Naive thymus-derived CD8-positive, alpha-beta T cell (primary cell): ENCODE results near the gene MIPOL1. TPM values are rescaled to one million over a fixed set of nuclear protein-coding genes. Genes with fewer than 3 reads are reported as not detected.
"Not testable (repeated sequence)": the region's sequence is repeated elsewhere in the genome, so short reads cannot be mapped to it uniquely, and the experiment has no call there.

Source experiments
- ATAC-seq, 2 donors: fragments of 150-1000 bp; cut with Tn5 transposase in 1 of 2; sonication (Bioruptor Pico), chemical (Tn5 transposase) in 1 of 2; 1 replicate in 1 of 2; 2 replicates in 1 of 2; pipeline ENCODE4 v1.10.0; 2021; ENCODE audit warnings: mild to moderate bottlenecking in 2 of 2, moderate library complexity in 2 of 2
- POLR2A ChIA-PET: fragments of 350-600 bp; sonication (Branson Sonifier 250); formaldehyde crosslinking; loops from one replicate; lab custom pipeline; 2021; ENCODE audit warnings: antibody characterized with exemption; lab: Charles Lee
- DNase-seq, 10 donors: peaks; one replicate each; pipeline versions ENCODE4 v3.0.0 to v3.0.0-alpha.2; 2020 to 2022
- H3K27ac Mint-ChIP-seq, 10 donors: one replicate each; pipeline ENCODE4 v1.8.0; 2020 to 2022; ENCODE audit warnings: mild to moderate bottlenecking in 10 of 10, mixed read lengths in 10 of 10, moderate library complexity in 4 of 10, inconsistent platforms in 1 of 10
- H3K27me3 Mint-ChIP-seq, 5 donors: one replicate each; pipeline ENCODE4 v1.8.0; 2021 to 2022; ENCODE audit warnings: mixed read lengths in 5 of 5
- H3K36me3 Mint-ChIP-seq, 3 donors: one replicate each; pipeline ENCODE4 v1.8.0; 2020 to 2022; ENCODE audit warnings: mixed read lengths in 3 of 3, mild to moderate bottlenecking in 2 of 3, inconsistent platforms in 1 of 3
- H3K4me1 Mint-ChIP-seq, 4 donors: one replicate each; pipeline ENCODE4 v1.8.0; 2021 to 2022; ENCODE audit warnings: mixed read lengths in 4 of 4
- H3K4me3 Mint-ChIP-seq, 10 donors: one replicate each; pipeline ENCODE4 v1.8.0; 2020 to 2022; ENCODE audit warnings: mild to moderate bottlenecking in 10 of 10, mixed read lengths in 10 of 10, moderate library complexity in 6 of 10, inconsistent platforms in 1 of 10
- H3K9me3 Mint-ChIP-seq, 9 donors: one replicate each; pipeline ENCODE4 v1.8.0; 2020 to 2022; ENCODE audit warnings: mixed read lengths in 9 of 9, mild to moderate bottlenecking in 3 of 9, inconsistent platforms in 1 of 9, moderate library complexity in 1 of 9
- polyA plus RNA-seq, 3 donors: library from polyadenylated mRNA; unstranded; fragments of 300-500 nt; fragmentation: Illumina TruSeq; gene quantifications; one replicate each; pipeline ENCODE4 v1.2.3, GENCODE V29; 2021
- total RNA-seq, 8 experiments: library from RNA in 2 of 8; stranded (reverse) in 2 of 8; gene quantifications; one replicate each; pipeline ENCODE4 v1.2.3 and lab custom pipeline; 2021 to 2026

MIPOL1 gene
- total and polyA plus RNA-seq, 5 experiments from 2014 or later = not detected

DNA sequence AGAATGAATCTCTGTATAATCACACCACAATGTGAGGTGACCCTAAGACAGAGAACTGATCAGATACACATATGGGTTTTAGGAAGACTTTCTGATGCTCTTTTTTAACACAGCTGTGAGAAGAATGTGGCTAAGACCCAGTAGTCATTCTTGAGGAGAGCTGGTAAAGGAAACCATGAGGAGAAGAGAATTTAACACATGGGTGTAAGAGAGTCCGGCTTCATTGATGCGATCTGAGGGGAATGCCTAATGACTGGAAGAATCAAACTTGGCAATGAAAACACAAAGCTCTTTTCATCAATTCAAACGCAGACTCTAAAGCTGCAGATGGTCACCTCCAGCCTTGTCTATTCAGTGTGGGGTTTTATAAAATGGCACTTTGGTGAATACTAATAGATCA is 318.0 kb downstream of the MIPOL1 start:
- ATAC-seq (no peak), DNase-seq (no peak)
- no peaks in the 10 kb centered on the region for H3K36me3 Mint-ChIP-seq
- no peaks in the 10 kb centered on the region for H3K4me1 Mint-ChIP-seq
- H3K9me3 Mint-ChIP-seq = peaks cover 0 to 6% (median 0%) of the 10 kb centered on the region in 9 donors
- H3K27me3 Mint-ChIP-seq = no peaks in the 10 kb centered on the region
- H3K4me3 Mint-ChIP-seq = no peak overlapping the region
- POLR2A ChIA-PET = no interaction called here
- H3K27ac Mint-ChIP-seq = no peak overlapping the region

DNA sequence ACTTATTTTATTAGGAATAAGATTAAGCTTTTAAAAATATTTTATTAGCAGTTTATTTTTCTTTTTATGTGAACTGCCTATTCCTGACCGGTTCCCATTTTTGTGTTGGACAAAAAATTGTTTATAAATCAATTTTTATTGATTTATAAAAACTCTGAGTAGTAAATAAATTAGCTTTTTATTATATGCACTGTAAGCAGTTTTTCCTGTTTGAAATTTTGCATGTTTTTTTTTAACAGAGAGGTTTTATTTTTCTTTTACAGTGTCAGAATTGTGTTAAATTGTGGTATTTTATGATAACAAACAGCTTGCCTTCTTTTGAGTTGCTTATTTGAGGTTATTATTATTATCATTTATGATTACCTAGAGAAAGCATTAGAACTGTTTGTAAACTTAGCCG is 329.3 kb downstream of the MIPOL1 start:
- Mint-ChIP-seq H3K4me1 (no peaks in the 10 kb centered on the region), H3K27me3 (peaks cover 0 to 4% (median 0%) of the 10 kb centered on the region in 5 donors), H3K9me3 (peaks cover 0 to 34% (median 0%) of the 10 kb centered on the region in 9 donors), H3K4me3 (no peak overlapping the region), H3K27ac (no peak overlapping the region), H3K36me3 (no peaks in the 10 kb centered on the region)
- ATAC-seq (no peak), DNase-seq (no peak)
- POLR2A ChIA-PET = no interaction called here

DNA sequence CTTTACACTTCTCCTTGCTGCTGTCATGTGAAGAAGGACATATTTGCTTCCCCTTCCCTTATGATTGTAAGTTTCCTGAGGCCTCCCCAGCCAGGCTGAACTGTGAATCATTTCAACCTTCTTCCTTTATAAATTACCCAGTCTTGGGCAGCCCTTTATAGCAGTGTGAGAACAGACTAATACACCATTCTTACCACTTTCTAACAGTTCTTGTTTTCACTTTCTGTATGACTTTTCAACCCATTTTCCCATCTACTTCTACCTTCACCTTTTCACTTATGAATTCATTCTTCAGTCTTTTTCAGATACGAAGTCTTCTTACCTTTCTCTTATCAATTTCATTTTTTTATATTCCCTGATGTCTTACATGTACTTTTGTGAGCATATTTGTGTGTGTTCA is 342.3 kb downstream of the MIPOL1 start:
- no peak for ATAC-seq
- Mint-ChIP-seq H3K36me3 (no peaks in the 10 kb centered on the region), H3K4me1 (no peaks in the 10 kb centered on the region), H3K4me3 (no peak overlapping the region), H3K27me3 (no peaks in the 10 kb centered on the region), H3K9me3 (peaks cover 0 to 10% (median 0%) of the 10 kb centered on the region in 9 donors), H3K27ac (no peak overlapping the region)
- DNase-seq = no peak
- POLR2A ChIA-PET = no interaction called here

DNA sequence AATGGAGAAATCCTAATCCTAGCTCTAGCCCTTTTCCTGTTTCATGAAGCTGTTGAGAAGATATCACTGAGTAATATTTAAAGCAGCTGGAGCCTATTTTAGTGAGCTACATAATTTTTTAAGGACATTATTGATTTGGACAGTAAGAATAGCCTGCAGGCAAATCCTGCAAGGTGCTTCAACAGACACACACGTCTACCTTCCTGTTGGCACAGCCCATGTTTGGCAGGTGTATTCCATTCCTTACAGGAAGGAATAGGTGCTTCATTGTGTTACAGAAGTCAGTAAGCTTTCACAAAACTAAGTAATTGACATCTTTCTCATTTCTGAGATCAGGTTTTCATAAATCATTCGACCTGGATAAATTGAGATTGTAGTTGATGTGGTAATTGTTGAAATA is 346.7 kb downstream of the MIPOL1 start:
- H3K36me3 Mint-ChIP-seq = no peaks in the 10 kb centered on the region
- DNase-seq (no peak), ATAC-seq (no peak)
- no peaks in the 10 kb centered on the region for H3K4me1 Mint-ChIP-seq
- no peaks in the 10 kb centered on the region for H3K27me3 Mint-ChIP-seq
- H3K9me3 Mint-ChIP-seq = peaks cover 0 to 1% (median 0%) of the 10 kb centered on the region in 9 donors
- POLR2A ChIA-PET = no interaction called here
- H3K27ac Mint-ChIP-seq = no peak overlapping the region
- H3K4me3 Mint-ChIP-seq = no peak overlapping the region

DNA sequence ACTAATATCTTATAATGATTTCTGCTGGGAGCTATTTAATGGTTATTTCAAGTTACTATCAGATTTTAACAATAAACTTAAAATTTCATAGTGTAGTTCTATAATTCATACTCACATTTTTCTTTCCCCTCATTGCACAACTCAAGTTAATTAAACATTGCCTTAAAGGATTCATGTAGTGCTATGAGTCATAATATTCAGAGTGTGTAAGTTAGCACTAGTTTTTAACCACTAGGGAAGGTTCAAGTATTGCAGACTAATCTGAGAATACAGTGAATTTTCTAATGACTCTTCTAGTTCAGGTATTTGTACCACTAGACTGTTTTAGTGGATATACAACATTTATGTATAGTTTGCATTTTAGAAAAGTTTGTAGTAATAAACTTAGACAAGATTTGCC is 347.4 kb downstream of the MIPOL1 start:
- H3K4me1 Mint-ChIP-seq = no peaks in the 10 kb centered on the region
- POLR2A ChIA-PET = no interaction called here
- no peaks in the 10 kb centered on the region for H3K9me3 Mint-ChIP-seq
- no peak overlapping the region for H3K4me3 Mint-ChIP-seq
- no peak overlapping the region for H3K27ac Mint-ChIP-seq
- ATAC-seq = no peak
- no peaks in the 10 kb centered on the region for H3K27me3 Mint-ChIP-seq
- no peaks in the 10 kb centered on the region for H3K36me3 Mint-ChIP-seq
- no peak for DNase-seq

DNA sequence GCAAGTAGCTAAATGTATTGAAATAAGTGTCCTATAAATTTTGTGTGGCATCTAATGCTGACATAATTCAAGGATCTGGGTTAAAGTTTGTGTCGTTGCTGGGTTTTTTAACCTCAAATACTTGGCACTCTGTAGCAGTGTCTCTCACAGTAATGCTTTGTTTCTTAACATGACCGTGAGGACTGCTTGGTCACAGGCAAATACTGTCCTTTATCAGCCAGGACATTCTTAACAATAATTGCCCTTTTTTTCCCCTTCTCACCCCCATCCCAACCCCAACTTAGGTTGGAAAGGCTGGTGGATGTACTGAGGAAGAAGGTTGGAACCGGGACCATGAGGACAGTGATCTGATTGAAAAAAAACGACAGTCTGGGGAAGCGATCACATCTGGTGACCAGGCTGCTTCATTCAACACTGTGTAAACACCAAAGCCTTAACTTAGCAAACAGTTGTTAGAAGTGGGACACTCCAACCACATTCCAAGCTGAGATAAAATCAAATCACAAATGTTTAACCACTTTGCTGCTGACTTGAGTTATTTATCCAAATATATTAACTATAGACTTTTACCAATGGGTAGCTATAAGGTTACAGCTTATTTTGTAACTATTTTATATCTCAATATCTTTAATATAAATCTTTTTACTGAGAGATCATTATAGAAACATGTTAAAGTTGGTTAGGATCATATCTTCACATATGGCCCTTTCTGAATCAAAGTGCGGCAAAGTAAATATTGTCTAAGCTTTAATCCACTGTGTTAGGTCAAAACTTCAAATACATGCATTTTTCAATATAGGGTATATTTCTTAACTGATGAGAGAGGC is 349.1 kb downstream of the MIPOL1 start:
- Mint-ChIP-seq H3K4me1 (no peaks in the 10 kb centered on the region), H3K4me3 (no peak overlapping the region), H3K9me3 (peaks cover 0 to under 1% (median 0%) of the 10 kb centered on the region in 9 donors), H3K27me3 (no peaks in the 10 kb centered on the region), H3K27ac (no peak overlapping the region), H3K36me3 (no peaks in the 10 kb centered on the region)
- no peak for ATAC-seq
- no peak for DNase-seq
- POLR2A ChIA-PET = no interaction called here

DNA sequence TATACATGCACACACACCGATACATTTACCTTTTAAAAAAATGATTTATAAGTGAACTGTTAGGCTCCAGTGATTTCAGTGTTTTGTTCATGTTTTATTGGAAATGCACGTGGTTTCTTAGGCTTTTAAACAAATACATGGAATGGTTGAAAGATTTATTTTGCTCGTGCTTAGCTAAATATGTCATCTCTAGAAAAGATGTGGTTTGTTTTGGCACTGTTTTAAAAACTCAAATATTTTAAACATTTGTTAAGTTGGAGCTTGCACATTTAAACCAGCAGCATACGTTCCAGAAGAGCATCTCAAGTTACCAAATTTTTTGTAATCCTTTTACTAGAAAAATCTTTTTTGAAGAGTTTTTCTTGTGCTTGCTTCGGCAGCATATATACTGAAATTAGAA is 352.8 kb downstream of the MIPOL1 start:
- Mint-ChIP-seq H3K36me3 (peaks cover 0 to 18% (median 0%) of the 10 kb centered on the region in 3 donors), H3K9me3 (peaks cover 6 to 23% (median 11%) of the 10 kb centered on the region in 9 donors), H3K27ac (no peak overlapping the region), H3K4me1 (no peaks in the 10 kb centered on the region), H3K4me3 (no peak overlapping the region), H3K27me3 (no peaks in the 10 kb centered on the region)
- POLR2A ChIA-PET = no interaction called here
- no peak for ATAC-seq
- no peak for DNase-seq

DNA sequence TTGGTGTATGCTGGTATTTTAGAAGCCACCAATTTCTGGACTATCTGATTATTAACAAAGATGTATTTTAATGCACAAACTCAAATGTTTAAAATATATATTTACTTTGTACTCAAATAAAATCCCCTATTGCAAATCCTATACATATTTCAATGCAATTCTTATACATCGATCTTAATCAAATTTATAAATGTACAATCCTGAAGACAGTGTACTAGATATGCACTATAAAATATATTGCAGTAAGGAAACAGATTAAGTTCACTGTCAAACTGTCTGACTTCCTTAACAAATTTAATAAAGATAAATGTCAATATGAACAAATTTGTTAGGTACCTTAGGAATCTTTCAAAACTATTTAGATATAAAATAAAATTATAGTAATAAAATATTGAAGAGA is 353.4 kb downstream of the MIPOL1 start:
- Mint-ChIP-seq H3K4me1 (no peaks in the 10 kb centered on the region), H3K27me3 (no peaks in the 10 kb centered on the region), H3K36me3 (peaks cover 0 to 18% (median 0%) of the 10 kb centered on the region in 3 donors), H3K9me3 (peaks cover 6 to 23% (median 11%) of the 10 kb centered on the region in 9 donors), H3K4me3 (no peak overlapping the region), H3K27ac (no peak overlapping the region)
- POLR2A ChIA-PET = no interaction called here
- ATAC-seq = no peak
- DNase-seq = no peak

DNA sequence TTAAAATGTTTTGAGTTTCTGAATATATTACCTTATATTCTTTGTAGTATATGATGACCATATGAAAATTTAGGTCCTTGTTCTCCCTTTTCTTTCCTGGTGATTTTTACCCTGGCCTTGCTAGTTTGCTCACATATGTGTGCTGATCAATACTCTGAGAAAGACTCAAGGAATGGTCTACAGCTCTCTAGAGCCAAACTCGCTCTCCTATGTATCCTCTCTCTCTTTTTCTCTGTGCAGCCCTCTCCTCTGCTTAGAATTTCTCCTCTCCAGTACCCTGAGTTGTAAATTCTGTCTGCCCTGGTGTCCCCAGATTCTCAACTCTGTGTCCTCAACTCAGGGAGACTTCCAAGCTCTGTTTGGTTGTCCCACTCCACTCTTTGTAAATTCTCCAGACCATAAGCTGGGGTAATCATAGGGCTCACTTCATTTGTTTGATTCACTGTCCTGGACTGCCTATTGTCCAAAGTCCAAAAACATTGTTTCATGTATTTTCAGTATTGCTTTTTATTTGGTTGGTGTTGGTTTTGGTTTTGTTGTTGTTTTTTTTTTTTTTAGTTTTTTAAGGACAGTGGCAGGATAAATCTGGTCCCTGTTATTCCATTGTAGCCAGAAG is 356.3 kb downstream of the MIPOL1 start:
- peaks cover 2 to 30% (median 2%) of the 10 kb centered on the region in 3 donors for H3K36me3 Mint-ChIP-seq
- H3K4me3 Mint-ChIP-seq = no peak overlapping the region
- no peak for ATAC-seq
- H3K27ac Mint-ChIP-seq = no peak overlapping the region
- POLR2A ChIA-PET = no interaction called here
- DNase-seq = no peak
- H3K9me3 Mint-ChIP-seq = peaks cover 9 to 37% (median 23%) of the 10 kb centered on the region in 9 donors
- H3K4me1 Mint-ChIP-seq = no peaks in the 10 kb centered on the region
- H3K27me3 Mint-ChIP-seq = no peaks in the 10 kb centered on the region

DNA sequence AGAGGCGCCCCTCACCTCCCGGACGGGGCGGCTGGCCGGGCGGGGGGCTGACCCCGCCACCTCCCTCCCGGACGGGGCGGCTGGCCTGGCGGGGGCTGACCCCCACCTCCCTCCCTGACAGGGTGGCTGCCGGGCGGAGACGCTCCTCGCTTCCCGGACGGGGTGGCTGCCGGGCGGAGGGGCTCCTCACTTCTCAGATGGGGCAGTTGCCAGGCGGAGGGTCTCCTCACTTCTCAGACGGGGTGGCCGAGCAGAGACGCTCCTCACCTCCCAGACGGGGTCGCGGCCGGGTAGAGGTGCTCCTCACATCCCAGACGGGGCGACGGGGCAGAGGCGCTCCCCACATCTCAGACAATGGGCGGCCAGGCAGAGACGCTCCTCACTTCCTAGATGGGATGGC is 357.9 kb downstream of the MIPOL1 start:
- H3K4me3 Mint-ChIP-seq = not testable (repeated sequence)
- H3K9me3 Mint-ChIP-seq = peaks cover 9 to 37% (median 23%) of the 10 kb centered on the region in 9 donors

DNA sequence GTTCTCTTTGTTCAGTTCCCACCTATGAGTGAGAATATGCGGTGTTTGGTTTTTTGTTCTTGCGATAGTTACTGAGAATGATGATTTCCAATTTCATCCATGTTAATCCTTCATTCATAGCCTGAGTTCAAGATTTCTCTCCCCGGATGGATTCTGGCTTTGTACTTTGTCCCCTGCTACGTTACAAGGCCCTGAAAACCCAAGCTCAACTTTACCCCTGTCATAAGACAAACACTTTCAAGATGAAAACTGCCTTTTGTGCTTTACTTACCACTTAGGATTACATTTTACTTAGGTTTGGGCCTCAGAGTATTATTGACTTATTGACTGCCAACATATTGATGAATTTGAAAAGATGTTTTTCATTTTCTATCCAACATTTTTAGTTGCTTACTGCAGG is 361.0 kb downstream of the MIPOL1 start:
- no peak for ATAC-seq
- no peaks in the 10 kb centered on the region for H3K27me3 Mint-ChIP-seq
- H3K4me1 Mint-ChIP-seq = no peaks in the 10 kb centered on the region
- H3K4me3 Mint-ChIP-seq = no peak overlapping the region
- peaks cover 6 to 23% (median 17%) of the 10 kb centered on the region in 9 donors for H3K9me3 Mint-ChIP-seq
- no peak for DNase-seq
- no peak overlapping the region for H3K27ac Mint-ChIP-seq
- POLR2A ChIA-PET = no interaction called here
- H3K36me3 Mint-ChIP-seq = peaks cover 2 to 18% (median 2%) of the 10 kb centered on the region in 3 donors

More for the DNA sequence above, 357.9 kb downstream of the MIPOL1 start:
- DNase-seq, H3K27me3 Mint-ChIP-seq, H3K27ac Mint-ChIP-seq, POLR2A ChIA-PET, H3K4me1 Mint-ChIP-seq, ATAC-seq: not testable (repeated sequence)
- peaks cover 2 to 30% (median 2%) of the 10 kb centered on the region in 3 donors for H3K36me3 Mint-ChIP-seq

DNA sequence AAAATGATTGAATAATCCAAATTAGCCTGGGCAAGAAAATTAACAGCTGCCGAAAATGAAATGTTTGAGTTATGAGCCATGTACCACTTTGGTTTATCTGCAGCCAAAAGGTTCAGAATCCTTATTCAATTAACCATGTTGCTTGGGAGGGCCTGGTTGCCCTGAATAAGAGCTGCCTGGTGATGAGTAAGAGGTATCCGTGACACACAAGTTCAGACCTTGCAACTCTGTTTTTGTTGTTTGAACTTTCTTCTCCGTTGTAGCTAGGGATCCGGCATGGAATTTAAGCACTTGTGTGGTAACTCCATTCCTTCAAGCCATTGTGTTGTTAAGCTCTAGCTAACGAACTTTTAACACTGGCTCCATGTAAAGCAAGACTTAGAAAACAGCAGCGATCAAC is 361.6 kb downstream of the MIPOL1 start:
- H3K36me3 Mint-ChIP-seq = peaks cover 2 to 13% (median 2%) of the 10 kb centered on the region in 3 donors
- H3K9me3 Mint-ChIP-seq = peaks cover 0 to 17% (median 13%) of the 10 kb centered on the region in 9 donors
- POLR2A ChIA-PET = no interaction called here

DNA sequence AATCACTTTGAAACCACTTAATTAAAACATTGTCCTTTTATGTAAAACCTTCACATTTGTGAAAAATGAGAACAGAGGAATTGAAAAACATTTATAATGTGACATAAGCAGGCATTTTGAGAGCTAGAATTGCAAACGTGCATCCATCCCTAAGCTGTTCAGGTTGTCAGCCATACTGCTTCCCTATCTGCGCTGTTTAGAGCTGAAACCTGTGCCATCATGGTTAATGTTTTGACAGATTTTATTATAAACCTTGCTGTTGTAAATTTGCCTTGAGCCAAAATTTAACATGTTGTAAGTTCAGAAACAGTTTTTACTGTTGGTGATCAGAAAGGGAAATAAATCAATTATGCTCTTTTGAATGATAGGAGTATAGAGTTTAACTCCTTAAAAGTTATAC is 365.5 kb downstream of the MIPOL1 start:
- no peak overlapping the region for H3K4me3 Mint-ChIP-seq
- peaks cover 0 to 7% (median 0%) of the 10 kb centered on the region in 9 donors for H3K9me3 Mint-ChIP-seq
- H3K27me3 Mint-ChIP-seq = peaks cover 0 to 4% (median 2%) of the 10 kb centered on the region in 5 donors
- no peak for ATAC-seq
- H3K36me3 Mint-ChIP-seq = no peaks in the 10 kb centered on the region
- no peak for DNase-seq
- no peaks in the 10 kb centered on the region for H3K4me1 Mint-ChIP-seq
- POLR2A ChIA-PET = no interaction called here
- H3K27ac Mint-ChIP-seq = no peak overlapping the region

More for the DNA sequence above, 361.6 kb downstream of the MIPOL1 start:
- no peak for ATAC-seq
- peaks cover 0 to 2% (median 0%) of the 10 kb centered on the region in 5 donors for H3K27me3 Mint-ChIP-seq
- H3K4me3 Mint-ChIP-seq = no peak overlapping the region
- no peak overlapping the region for H3K27ac Mint-ChIP-seq
- no peak for DNase-seq
- no peaks in the 10 kb centered on the region for H3K4me1 Mint-ChIP-seq
